Kidney epithelial cell (primary cell): ENCODE data around the gene PDE3A. TPM values are rescaled to one million over a fixed set of nuclear protein-coding genes. Genes with fewer than 3 reads are reported as not detected.
"Not testable (repeated sequence)": the region's sequence is repeated elsewhere in the genome, so short reads cannot be mapped to it uniquely, and the experiment has no call there.

Experiments
- DNase-seq: peaks from one replicate; pipeline ENCODE4 v3.0.0-alpha.2; 2010; ENCODE audit warnings: low read depth
- H3K27me3 ChIP-seq: 2 replicates; pipeline ENCODE4 v1.6.0; 2011; ENCODE audit warnings: low read length; ENCODE audit not compliant: control insufficient read depth, insufficient read depth
- H3K36me3 ChIP-seq: 2 replicates; pipeline ENCODE4 v1.5.1; 2011; ENCODE audit warnings: low read length; ENCODE audit not compliant: control insufficient read depth, insufficient read depth
- H3K4me3 ChIP-seq: 2 replicates; pipeline ENCODE4 v1.5.1; 2011; ENCODE audit warnings: low read depth, mild to moderate bottlenecking, control low read depth, low read length
- total RNA-seq: library from RNA; depleted of rRNA; stranded (reverse); fragments of >200 nt; gene quantifications from 2 replicates; pipeline ENCODE4 v1.2.3, GENCODE V29; 2015
- TF ChIP-seq, protein P1 (sequence below): IDR thresholded peaks from 2 replicates; pipeline ENCODE4 v1.5.1; 2011; ENCODE audit warnings: mild to moderate bottlenecking, moderate library complexity, low read length, control low read depth, inconsistent platforms; ENCODE audit not compliant: insufficient read depth, poor library complexity, severe bottlenecking

PDE3A gene
- total RNA-seq, 1 donor from 2014 or later: 1.8 TPM

GRCh38 chr12:20547816-20548575 is 179.7 kb downstream of the PDE3A start:
- H3K4me3 ChIP-seq: no peak overlapping the region
- DNase-seq: no peak
- TF ChIP-seq, protein P1, sequence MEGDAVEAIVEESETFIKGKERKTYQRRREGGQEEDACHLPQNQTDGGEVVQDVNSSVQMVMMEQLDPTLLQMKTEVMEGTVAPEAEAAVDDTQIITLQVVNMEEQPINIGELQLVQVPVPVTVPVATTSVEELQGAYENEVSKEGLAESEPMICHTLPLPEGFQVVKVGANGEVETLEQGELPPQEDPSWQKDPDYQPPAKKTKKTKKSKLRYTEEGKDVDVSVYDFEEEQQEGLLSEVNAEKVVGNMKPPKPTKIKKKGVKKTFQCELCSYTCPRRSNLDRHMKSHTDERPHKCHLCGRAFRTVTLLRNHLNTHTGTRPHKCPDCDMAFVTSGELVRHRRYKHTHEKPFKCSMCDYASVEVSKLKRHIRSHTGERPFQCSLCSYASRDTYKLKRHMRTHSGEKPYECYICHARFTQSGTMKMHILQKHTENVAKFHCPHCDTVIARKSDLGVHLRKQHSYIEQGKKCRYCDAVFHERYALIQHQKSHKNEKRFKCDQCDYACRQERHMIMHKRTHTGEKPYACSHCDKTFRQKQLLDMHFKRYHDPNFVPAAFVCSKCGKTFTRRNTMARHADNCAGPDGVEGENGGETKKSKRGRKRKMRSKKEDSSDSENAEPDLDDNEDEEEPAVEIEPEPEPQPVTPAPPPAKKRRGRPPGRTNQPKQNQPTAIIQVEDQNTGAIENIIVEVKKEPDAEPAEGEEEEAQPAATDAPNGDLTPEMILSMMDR: no peak
- H3K27me3 ChIP-seq: no peaks in the 10 kb centered on the region
- no peaks in the 10 kb centered on the region for H3K36me3 ChIP-seq

DNA sequence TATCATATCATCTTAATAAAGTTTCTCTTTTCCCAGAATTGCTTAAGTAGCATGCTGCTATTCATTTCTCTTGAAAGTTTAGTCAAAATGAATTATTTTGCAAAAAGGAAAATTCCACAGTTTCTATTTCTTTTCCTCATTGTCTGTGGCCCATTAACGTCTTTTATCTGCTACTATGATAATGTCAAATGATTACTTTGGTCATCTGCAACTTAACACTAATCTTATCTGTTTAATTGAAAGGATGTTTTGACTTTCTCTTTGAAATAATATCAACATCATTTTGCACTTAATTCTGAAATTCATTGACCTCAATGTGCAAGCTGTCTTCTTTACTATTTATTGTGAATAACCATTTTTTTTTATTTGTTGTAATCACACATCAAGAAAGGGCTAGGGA is 180.3 kb downstream of the PDE3A start:
- no peaks in the 10 kb centered on the region for H3K36me3 ChIP-seq
- H3K27me3 ChIP-seq: no peaks in the 10 kb centered on the region
- TF ChIP-seq, protein P1: no peak
- no peak for DNase-seq
- no peak overlapping the region for H3K4me3 ChIP-seq

DNA sequence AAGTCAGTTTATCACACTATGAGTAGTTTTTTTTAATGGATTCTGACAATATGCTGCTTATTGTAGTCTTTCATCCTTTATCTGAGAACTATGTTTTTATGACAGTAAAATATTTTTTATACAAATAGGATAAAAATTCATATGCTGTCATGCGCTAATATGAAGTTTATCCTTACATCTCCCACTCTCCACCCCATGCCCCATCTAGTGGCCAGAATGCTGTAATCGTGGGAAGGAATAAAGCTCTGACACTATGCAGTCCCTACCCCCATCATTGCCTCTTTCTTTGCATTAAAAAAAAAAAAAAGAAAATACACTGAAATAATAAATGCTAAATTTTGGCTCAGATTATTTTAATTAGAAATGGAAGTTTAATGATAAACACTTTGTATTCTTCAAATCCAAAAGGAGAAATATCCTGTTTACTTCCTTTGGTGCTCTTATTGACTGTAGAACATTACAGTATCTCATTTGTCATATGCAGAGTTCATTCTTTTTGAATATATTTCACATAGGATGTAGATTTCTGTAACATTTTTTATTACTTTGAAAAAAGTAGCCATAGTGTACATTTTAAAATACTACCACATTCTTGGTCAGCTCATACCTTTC is 180.9 kb downstream of the PDE3A start:
- DNase-seq: no peak
- no peak overlapping the region for H3K4me3 ChIP-seq
- no peaks in the 10 kb centered on the region for H3K27me3 ChIP-seq
- H3K36me3 ChIP-seq: no peaks in the 10 kb centered on the region
- TF ChIP-seq, protein P1: peak; percentile 81

DNA sequence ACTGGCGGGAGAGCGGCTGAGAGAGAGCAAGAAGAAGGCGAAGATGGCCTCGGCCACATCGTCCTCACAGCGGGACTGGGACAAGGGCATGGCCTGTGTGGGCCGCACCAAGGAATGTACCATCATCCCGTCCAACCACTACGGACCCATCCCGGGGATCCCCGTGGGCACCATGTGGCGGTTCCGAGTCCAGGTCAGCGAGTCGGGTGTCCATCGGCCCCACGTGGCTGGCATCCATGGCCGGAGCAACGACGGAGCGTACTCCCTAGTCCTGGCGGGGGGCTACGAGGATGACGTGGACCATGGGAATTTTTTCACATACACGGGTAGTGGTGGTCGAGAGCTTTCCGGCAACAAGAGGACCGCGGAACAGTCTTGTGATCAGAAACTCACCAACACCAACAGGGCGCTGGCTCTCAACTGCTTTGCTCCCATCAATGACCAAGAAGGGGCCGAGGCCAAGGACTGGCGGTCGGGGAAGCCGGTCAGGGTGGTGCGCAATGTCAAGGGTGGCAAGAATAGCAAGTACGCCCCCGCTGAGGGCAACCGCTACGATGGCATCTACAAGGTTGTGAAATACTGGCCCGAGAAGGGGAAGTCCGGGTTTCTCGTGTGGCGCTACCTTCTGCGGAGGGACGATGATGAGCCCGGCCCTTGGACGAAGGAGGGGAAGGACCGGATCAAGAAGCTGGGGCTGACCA is 183.6 kb downstream of the PDE3A start:
- not testable (repeated sequence) for H3K36me3 ChIP-seq, H3K4me3 ChIP-seq, H3K27me3 ChIP-seq, DNase-seq

DNA sequence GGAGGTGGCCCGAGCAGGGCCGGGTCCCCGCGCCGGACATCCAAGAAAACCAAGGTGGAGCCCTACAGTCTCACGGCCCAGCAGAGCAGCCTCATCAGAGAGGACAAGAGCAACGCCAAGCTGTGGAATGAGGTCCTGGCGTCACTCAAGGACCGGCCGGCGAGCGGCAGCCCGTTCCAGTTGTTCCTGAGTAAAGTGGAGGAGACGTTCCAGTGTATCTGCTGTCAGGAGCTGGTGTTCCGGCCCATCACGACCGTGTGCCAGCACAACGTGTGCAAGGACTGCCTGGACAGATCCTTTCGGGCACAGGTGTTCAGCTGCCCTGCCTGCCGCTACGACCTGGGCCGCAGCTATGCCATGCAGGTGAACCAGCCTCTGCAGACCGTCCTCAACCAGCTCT is 184.2 kb downstream of the PDE3A start:
- DNase-seq, H3K36me3 ChIP-seq, H3K4me3 ChIP-seq, H3K27me3 ChIP-seq: not testable (repeated sequence)

- no peak for DNase-seq
- H3K36me3 ChIP-seq: no peaks in the 10 kb centered on the region
- H3K4me3 ChIP-seq: no peak overlapping the region
- H3K27me3 ChIP-seq: no peaks in the 10 kb centered on the region
- TF ChIP-seq, protein P1: no peak
Measured at GRCh38 chr12:20555015-20555414, 186.7 kb downstream of the PDE3A start.

DNA sequence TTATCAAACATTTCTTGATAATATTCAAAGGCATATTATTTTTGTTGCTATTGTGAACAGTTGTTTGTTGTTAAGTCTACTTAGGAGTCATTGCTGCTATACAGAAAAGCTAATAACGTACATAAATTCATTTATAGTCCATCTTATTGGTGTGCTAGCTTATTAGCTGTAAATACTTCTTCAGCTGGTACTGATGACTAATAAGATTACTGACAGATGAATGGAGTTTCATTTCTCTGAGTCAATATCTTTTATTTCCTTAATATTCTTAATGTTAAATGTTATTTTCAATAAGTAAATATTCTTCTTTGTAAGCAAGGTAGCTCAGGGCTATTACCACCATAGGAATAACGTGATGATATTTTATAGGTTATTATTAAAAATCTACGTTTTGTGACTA is 187.4 kb downstream of the PDE3A start:
- no peak for DNase-seq
- H3K4me3 ChIP-seq: no peak overlapping the region
- TF ChIP-seq, protein P1: no peak
- H3K36me3 ChIP-seq: no peaks in the 10 kb centered on the region
- no peaks in the 10 kb centered on the region for H3K27me3 ChIP-seq
